ENCODE results near the gene ROCK2. TPM values are rescaled to one million over a fixed set of nuclear protein-coding genes. Genes with fewer than 3 reads are reported as not detected.
A peak's percentile ranks its signal among the peaks of the same experiment; 100 is the strongest.

ROCK2 gene
- total RNA-seq, 2 experiments from 2014 or later, result 14.4 to 16.7 TPM

GRCh38 chr2:11347403-11347959 is 3.0 kb upstream of the ROCK2 start:
- Mint-ChIP-seq H3K4me1 (peaks cover 9% of the 10 kb centered on the region), H3K4me3 (no peak overlapping the region), H3K27ac (no peak overlapping the region), H3K9me3 (ENCODE audit: low read depth) (no peaks in the 10 kb centered on the region), H3K27me3 (no peaks in the 10 kb centered on the region), H3K36me3 (ENCODE audit: low read depth) (no peaks in the 10 kb centered on the region)
- CTCF ChIA-PET, result no interaction called here
- POLR2A ChIA-PET, result no interaction called here
- no peak for ATAC-seq
- DNase-seq, result no peak
- intact Hi-C loops (cut with DNase I, micrococcal nuclease), result loop anchor here in 1 of 2 experiments (10.0 kb wide), 1 partner anchor 113 kb away; no protein-coding TSS in a partner anchor

DNA sequence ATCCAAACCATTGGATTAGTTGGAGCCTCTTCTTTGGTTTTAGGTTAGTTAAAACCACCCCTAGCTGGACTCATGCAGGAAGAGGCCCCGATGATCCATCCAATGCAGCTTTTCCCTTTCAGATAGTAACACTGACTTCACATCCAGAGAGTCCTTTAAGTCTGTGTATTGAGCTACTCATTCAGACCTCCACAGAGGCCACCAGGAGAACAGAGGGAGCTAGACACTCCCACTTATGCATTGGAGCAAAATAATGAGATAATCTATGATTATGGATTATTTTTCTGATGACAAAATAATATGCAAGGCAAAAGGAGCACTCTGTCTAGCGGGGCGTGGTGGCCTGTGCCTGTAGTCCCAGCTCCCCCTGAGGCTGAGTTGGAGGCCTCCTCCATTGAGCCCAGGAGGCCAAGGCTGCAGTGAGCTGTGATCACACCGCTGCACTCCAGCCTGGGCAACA is 1.6 kb upstream of the ROCK2 start:
- peaks cover 19% of the 10 kb centered on the region for H3K4me1 Mint-ChIP-seq
- no peaks in the 10 kb centered on the region for H3K9me3 Mint-ChIP-seq (ENCODE audit: low read depth)
- no peak overlapping the region for H3K27ac Mint-ChIP-seq
- no peak overlapping the region for H3K4me3 Mint-ChIP-seq
- no peak for ATAC-seq
- CTCF ChIA-PET, result interaction anchor here (0.6 to 1.4 kb wide), 6 partner anchors 19 to 237 kb away, joined by 3 read pairs; no protein-coding TSS in a partner anchor
- intact Hi-C loops (cut with DNase I, micrococcal nuclease), result loop anchor here in 1 of 2 experiments (10.0 kb wide), 1 partner anchor 111 kb away; no protein-coding TSS in a partner anchor
- POLR2A ChIA-PET, result interaction anchor here (0.7 kb wide), 1 partner anchor 114 kb away, joined by 7 read pairs; no protein-coding TSS in a partner anchor
- no peak for DNase-seq
- H3K36me3 Mint-ChIP-seq (ENCODE audit: low read depth), result no peaks in the 10 kb centered on the region
- no peaks in the 10 kb centered on the region for H3K27me3 Mint-ChIP-seq

DNA sequence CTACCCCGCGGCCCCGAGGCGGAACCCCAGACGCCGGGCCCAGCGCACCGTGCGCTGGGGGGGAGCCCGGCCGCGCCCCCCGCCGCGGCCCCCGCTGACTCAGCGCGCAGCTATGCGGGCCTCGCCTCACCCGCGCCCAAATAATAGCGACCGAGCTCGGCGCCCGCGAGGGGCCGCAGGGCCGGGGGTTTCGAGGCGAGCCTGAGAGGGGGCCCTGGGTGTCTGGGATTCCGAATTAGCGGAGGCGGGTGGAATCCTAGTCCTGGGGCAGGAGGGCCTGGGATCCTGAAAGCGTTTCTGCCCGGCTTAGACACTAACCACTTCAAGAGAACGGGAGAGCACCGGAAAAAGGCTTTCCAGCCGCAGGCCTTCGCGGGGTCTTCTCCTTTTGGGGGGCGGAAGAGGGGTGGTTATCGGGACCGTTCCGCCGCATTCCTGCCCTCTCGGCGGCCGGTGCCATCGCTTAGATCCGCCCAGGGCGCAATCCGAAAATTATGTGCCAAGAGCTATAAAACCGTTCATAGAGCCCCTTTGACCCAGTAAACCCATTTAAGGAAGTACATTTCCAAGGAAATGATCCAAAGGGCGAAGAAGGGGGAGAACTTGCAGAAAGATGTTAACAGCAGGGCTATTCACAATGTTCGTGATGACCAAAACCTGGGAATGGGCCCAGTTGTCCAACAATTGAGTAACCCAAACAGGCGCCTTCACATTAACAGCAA is 681 bp upstream of the ROCK2 start:
- H3K4me1 Mint-ChIP-seq, result peaks cover 26% of the 10 kb centered on the region
- no peaks in the 10 kb centered on the region for H3K36me3 Mint-ChIP-seq (ENCODE audit: low read depth)
- POLR2A ChIA-PET, result interaction anchor here (0.6 kb wide), 1 partner anchor 691 kb away, joined by 3 read pairs; no protein-coding TSS in a partner anchor
- ATAC-seq (peak; percentile 52), DNase-seq (no peak)
- H3K4me3 Mint-ChIP-seq, result peak overlapping the region; percentile 71
- H3K27me3 Mint-ChIP-seq, result no peaks in the 10 kb centered on the region
- no peak overlapping the region for H3K27ac Mint-ChIP-seq
- intact Hi-C loops (cut with DNase I, micrococcal nuclease), result loop anchor here (2.0 to 10.0 kb wide), 6 partner anchors 110 to 1372 kb away; partner anchors contain the start of genes E2F6 (in 1 of the 2), PDIA6 (in 1 of the 2), SLC66A3 (in 1 of the 2) and TRIB2 (in 1 of the 2)
- CTCF ChIA-PET, result interaction anchor here (0.7 to 1.4 kb wide), 3 partner anchors 18 to 238 kb away, joined by 3 read pairs; a partner anchor contains a TSS
- H3K9me3 Mint-ChIP-seq (ENCODE audit: low read depth), result no peaks in the 10 kb centered on the region

DNA sequence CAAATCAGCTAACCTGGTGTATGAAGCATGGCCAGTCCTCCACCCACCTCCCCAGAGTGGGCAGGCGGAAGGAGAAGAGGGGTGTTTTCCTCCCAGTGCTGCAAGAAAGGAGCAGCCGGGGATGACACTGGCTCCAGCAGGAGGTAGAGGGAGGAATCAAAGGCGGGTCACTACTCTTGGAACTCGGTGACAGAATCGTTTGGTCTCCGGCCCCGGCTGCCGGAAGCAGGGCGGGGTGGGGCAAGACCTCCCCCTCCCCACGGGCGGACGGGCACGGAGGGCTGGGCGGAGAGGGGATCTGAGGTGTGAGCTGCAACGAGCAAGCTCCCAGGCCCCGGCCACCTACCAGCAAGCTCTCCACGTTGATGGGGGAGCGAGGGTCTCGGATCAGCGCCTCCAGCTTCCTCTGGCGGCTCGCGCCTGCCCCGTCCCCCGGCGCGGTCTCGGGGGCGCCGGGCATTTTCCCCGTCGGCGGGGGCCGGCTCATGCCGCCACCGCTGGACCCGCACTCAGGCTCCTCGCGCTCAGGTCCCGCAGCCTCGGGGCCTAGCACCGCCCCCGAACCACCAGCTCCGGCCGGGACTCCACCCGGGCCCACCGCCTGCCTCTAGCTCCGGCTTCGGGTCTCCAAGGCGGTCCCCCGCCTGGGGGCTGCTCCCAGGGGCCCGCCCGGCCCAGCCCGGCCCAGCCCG is 640 bp downstream of the ROCK2 start:
- DNase-seq (peak; percentile 55), ATAC-seq (peak; percentile 45)
- Mint-ChIP-seq H3K9me3 (ENCODE audit: low read depth) (no peaks in the 10 kb centered on the region), H3K27ac (peak overlapping the region; percentile 89), H3K4me1 (peaks cover 32% of the 10 kb centered on the region), H3K36me3 (ENCODE audit: low read depth) (no peaks in the 10 kb centered on the region), H3K27me3 (no peaks in the 10 kb centered on the region), H3K4me3 (peak overlapping the region; percentile 97)
- ChIA-PET POLR2A (interaction anchor here (0.5 kb wide), 1 partner anchor 48 kb away, joined by 3 read pairs; no protein-coding TSS in a partner anchor), CTCF (interaction anchor here (0.6 to 2.7 kb wide), 5 partner anchors 13 to 1578 kb away, joined by 3 to 11 read pairs (median 3); a partner anchor contains a TSS)
- intact Hi-C loops (cut with DNase I, micrococcal nuclease), result loop anchor here (1.0 to 10.0 kb wide), 9 partner anchors 109 to 1374 kb away; partner anchors contain the start of genes E2F6 (in 2 of the 2), SLC66A3 (in 2 of the 2), PDIA6 (in 1 of the 2) and TRIB2 (in 1 of the 2)

GRCh38 chr2:11343368-11343649 is 1.1 kb downstream of the ROCK2 start:
- POLR2A ChIA-PET, result interaction anchor here (0.5 kb wide), 1 partner anchor 47 kb away, joined by 3 read pairs; no protein-coding TSS in a partner anchor
- H3K27me3 Mint-ChIP-seq, result no peaks in the 10 kb centered on the region
- H3K36me3 Mint-ChIP-seq (ENCODE audit: low read depth), result no peaks in the 10 kb centered on the region
- CTCF ChIA-PET, result interaction anchor here (0.6 to 2.7 kb wide), 3 partner anchors 211 to 1578 kb away, joined by 3 to 11 read pairs (median 3); a partner anchor contains a TSS
- no peak for ATAC-seq
- no peak for DNase-seq
- no peaks in the 10 kb centered on the region for H3K9me3 Mint-ChIP-seq (ENCODE audit: low read depth)
- intact Hi-C loops (cut with DNase I, micrococcal nuclease), result loop anchor here (1.0 to 10.0 kb wide), 6 partner anchors 109 to 1374 kb away; partner anchors contain the start of genes E2F6 (in 2 of the 2), SLC66A3 (in 1 of the 2) and TRIB2 (in 1 of the 2)
- H3K4me3 Mint-ChIP-seq, result peak overlapping the region; percentile 97
- peaks cover 33% of the 10 kb centered on the region for H3K4me1 Mint-ChIP-seq
- peak overlapping the region; percentile 89 for H3K27ac Mint-ChIP-seq

DNA sequence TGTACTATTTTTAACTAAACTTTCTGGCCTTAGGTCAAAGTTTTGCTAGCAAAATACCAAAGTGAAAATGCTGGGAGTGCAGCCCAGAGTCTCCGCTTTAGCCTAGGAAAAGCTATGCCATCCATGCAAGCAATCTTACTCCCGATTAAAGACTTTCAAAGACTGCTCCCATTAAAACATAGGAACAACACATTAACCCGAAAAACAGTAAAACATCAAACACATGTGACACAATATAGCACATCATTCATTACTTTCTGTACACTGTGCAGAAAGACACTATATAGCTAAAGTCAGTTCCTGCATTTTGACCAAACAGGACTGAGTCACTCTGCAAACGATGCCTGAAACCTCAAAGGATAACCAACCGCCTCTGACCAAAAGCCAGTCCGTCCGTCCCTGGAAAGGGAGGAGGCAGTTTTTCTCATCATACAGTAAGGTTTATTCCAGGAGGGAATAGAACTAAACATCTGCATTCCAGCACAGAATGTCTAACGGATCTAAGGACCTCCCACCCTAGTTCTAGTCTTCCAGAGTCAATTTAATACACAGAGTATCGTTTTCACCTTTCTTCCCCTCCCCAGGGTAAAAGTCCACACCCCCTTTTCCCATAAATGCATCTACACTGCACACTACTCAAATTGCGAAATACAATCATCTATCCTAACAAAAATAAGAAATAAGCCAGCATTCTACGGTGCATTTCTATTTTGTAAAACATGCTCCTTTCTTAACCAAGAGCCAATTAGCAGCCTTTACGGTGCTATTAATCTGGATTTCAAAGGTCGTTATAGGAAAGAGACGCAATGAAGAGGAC is 1.7 kb downstream of the ROCK2 start:
- ATAC-seq (no peak), DNase-seq (peak; percentile 14)
- H3K4me1 Mint-ChIP-seq, result peaks cover 33% of the 10 kb centered on the region
- ChIA-PET POLR2A (interaction anchor here (0.6 kb wide), 1 partner anchor 590 kb away, joined by 3 read pairs; no protein-coding TSS in a partner anchor), CTCF (interaction anchor here (1.2 to 2.7 kb wide), 2 partner anchors 210 to 402 kb away, joined by 3 to 11 read pairs; a partner anchor contains a TSS)
- peak overlapping the region; percentile 89 for H3K27ac Mint-ChIP-seq
- no peaks in the 10 kb centered on the region for H3K36me3 Mint-ChIP-seq (ENCODE audit: low read depth)
- intact Hi-C loops (cut with DNase I, micrococcal nuclease), result loop anchor here (1.0 to 10.0 kb wide), 6 partner anchors 108 to 1375 kb away; partner anchors contain the start of genes E2F6 (in 2 of the 2), SLC66A3 (in 1 of the 2) and TRIB2 (in 1 of the 2)
- H3K27me3 Mint-ChIP-seq, result no peaks in the 10 kb centered on the region
- peak overlapping the region; percentile 97 for H3K4me3 Mint-ChIP-seq
- H3K9me3 Mint-ChIP-seq (ENCODE audit: low read depth), result no peaks in the 10 kb centered on the region

DNA sequence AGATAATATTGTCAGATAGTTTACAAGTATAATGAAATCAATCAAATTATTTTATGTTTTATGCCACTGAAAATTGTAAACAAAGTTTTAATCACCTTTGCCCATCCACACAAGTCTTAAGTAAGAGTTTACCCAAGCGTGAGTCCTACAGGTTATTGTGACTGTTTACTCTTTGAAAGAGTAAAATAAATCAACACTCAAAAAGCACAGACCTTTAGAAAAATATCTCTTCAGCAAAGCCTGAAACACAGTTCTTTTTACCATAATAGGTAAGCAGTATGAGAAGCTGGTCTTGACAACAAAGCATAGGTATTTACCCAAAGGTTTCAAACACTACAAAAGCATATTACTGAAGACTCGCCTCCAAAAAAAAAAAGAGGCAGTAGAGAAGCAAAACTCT is 3.7 kb downstream of the ROCK2 start:
- Mint-ChIP-seq H3K4me1 (peaks cover 37% of the 10 kb centered on the region), H3K36me3 (ENCODE audit: low read depth) (peaks cover 1% of the 10 kb centered on the region), H3K27ac (no peak overlapping the region), H3K9me3 (ENCODE audit: low read depth) (peaks cover 2% of the 10 kb centered on the region), H3K4me3 (no peak overlapping the region), H3K27me3 (no peaks in the 10 kb centered on the region)
- no peak for ATAC-seq
- intact Hi-C loops (cut with DNase I, micrococcal nuclease), result loop anchor here (5.0 to 10.0 kb wide), 3 partner anchors 106 to 1377 kb away; partner anchors contain the start of genes E2F6 (in 1 of the 2) and TRIB2 (in 1 of the 2)
- CTCF ChIA-PET, result no interaction called here
- POLR2A ChIA-PET, result no interaction called here
- DNase-seq, result no peak

DNA sequence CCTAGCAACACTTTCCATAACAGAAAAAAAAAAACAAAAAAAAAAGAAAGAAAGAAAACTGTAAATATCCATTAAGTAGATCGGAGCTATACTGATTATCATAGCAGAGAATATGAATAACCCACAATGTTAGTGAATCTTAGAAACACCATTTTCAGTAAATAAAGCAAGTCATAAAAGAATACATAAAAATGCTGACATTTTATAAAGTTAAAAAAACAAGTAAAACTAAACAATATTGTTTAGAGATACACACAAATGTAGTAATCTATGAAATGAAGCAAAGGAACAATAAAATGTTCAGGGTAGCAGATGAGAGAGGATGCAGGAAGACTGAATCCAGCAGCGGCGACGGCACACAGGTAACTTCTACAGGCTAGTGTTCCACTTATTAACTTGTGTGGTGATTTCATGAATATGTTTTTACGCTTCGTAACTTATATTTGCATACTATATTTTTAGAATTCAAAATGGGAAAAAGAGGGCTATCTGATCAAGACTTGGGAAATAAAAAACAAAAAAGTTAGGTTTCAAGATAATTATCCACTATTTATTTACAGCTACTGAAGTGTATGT is 4.8 kb downstream of the ROCK2 start:
- H3K27me3 Mint-ChIP-seq, result no peaks in the 10 kb centered on the region
- no peak for ATAC-seq
- POLR2A ChIA-PET, result no interaction called here

GRCh38 chr2:11338580-11338979 is 5.9 kb downstream of the ROCK2 start:
- no peaks in the 10 kb centered on the region for H3K27me3 Mint-ChIP-seq

More for the DNA sequence above, 4.8 kb downstream of the ROCK2 start:
- CTCF ChIA-PET, result no interaction called here
- intact Hi-C loops (cut with DNase I, micrococcal nuclease), result loop anchor here (5.0 to 10.0 kb wide), 3 partner anchors 105 to 1378 kb away; partner anchors contain the start of genes E2F6 (in 1 of the 2) and TRIB2 (in 1 of the 2)
- no peak overlapping the region for H3K27ac Mint-ChIP-seq
- H3K4me1 Mint-ChIP-seq, result peaks cover 37% of the 10 kb centered on the region
- H3K36me3 Mint-ChIP-seq (ENCODE audit: low read depth), result peaks cover 1% of the 10 kb centered on the region
- H3K4me3 Mint-ChIP-seq, result no peak overlapping the region
- H3K9me3 Mint-ChIP-seq (ENCODE audit: low read depth), result peaks cover 2% of the 10 kb centered on the region
- DNase-seq, result no peak

DNA sequence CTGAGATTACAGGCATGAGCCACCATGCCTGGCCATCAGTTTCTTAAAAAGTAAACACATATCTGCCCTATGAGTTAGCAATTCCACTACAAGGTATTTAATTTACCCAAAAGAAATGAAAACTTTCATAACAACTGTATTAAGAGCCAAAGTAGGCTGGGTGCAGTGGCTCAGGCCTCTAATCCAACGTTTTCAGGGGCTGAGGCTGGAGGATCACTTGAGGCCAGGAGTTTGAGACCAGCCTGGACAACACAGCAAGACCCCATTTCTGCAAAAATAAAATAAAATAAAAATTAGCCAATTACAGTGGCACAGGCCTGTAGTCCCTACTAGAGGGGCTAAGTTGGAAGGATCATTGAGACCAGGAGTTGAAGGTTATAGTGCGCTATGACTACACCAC is 6.5 kb downstream of the ROCK2 start:
- no peak overlapping the region for H3K4me3 Mint-ChIP-seq
- ChIA-PET POLR2A (no interaction called here), CTCF (no interaction called here)
- ATAC-seq (no peak), DNase-seq (no peak)
- H3K27ac Mint-ChIP-seq, result no peak overlapping the region
- intact Hi-C loops (cut with DNase I, micrococcal nuclease), result no loop called here
- H3K27me3 Mint-ChIP-seq, result no peaks in the 10 kb centered on the region
- H3K36me3 Mint-ChIP-seq (ENCODE audit: low read depth), result peaks cover 4% of the 10 kb centered on the region
- peaks cover 36% of the 10 kb centered on the region for H3K4me1 Mint-ChIP-seq
- H3K9me3 Mint-ChIP-seq (ENCODE audit: low read depth), result peaks cover 4% of the 10 kb centered on the region

More at GRCh38 chr2:11338580-11338979, 5.9 kb downstream of the ROCK2 start:
- Mint-ChIP-seq H3K27ac (no peak overlapping the region), H3K4me3 (no peak overlapping the region), H3K36me3 (ENCODE audit: low read depth) (peaks cover 1% of the 10 kb centered on the region), H3K9me3 (ENCODE audit: low read depth) (peaks cover 2% of the 10 kb centered on the region), H3K4me1 (peaks cover 37% of the 10 kb centered on the region)
- ChIA-PET POLR2A (no interaction called here), CTCF (interaction anchor here (0.7 kb wide), 1 partner anchor 1782 kb away, joined by 3 read pairs; no protein-coding TSS in a partner anchor)
- intact Hi-C loops (cut with DNase I, micrococcal nuclease), result no loop called here
- ATAC-seq (no peak), DNase-seq (no peak)

Measured in activated CD4-positive, alpha-beta T cell treated with anti-CD3 and anti-CD28 coated beads for 36 hours (primary cell).